Stimulated activated naive CD8-positive, alpha-beta T cell treated with anti-CD3 and anti-CD28 coated beads, Interleukin-15, amount 100 ng/mL, for 72 hours (primary cell): ENCODE results near the gene AKAP7.
"Not testable (repeated sequence)": the region's sequence is repeated elsewhere in the genome, so short reads cannot be mapped to it uniquely, and the experiment has no call there.

Experiments
- ATAC-seq: fragments of 150-1000 bp; cut with Tn5 transposase; 2 replicates; pipeline ENCODE4 v1.10.0; 2021; ENCODE audit warnings: mild to moderate bottlenecking, moderate library complexity
- DNase-seq, 2 donors: peaks; one replicate each; pipeline ENCODE4 v3.0.0; 2021 to 2022
- H3K27ac Mint-ChIP-seq, 2 donors: one replicate each; pipeline ENCODE4 v1.8.0; 2022; ENCODE audit warnings: mild to moderate bottlenecking in 2 of 2, mixed read lengths in 2 of 2, moderate library complexity in 2 of 2
- H3K27me3 Mint-ChIP-seq: one replicate; pipeline ENCODE4 v1.8.0; 2022; ENCODE audit warnings: mixed read lengths
- H3K4me1 Mint-ChIP-seq: one replicate; pipeline ENCODE4 v1.8.0; 2022; ENCODE audit warnings: mild to moderate bottlenecking, mixed read lengths
- H3K4me3 Mint-ChIP-seq, 2 donors: one replicate each; pipeline ENCODE4 v1.8.0; 2022; ENCODE audit warnings: mild to moderate bottlenecking in 2 of 2, mixed read lengths in 2 of 2, moderate library complexity in 1 of 2
- H3K9me3 Mint-ChIP-seq, 2 donors: one replicate each; pipeline ENCODE4 v1.8.0; 2022; ENCODE audit warnings: mixed read lengths in 2 of 2

AKAP7 gene

DNA sequence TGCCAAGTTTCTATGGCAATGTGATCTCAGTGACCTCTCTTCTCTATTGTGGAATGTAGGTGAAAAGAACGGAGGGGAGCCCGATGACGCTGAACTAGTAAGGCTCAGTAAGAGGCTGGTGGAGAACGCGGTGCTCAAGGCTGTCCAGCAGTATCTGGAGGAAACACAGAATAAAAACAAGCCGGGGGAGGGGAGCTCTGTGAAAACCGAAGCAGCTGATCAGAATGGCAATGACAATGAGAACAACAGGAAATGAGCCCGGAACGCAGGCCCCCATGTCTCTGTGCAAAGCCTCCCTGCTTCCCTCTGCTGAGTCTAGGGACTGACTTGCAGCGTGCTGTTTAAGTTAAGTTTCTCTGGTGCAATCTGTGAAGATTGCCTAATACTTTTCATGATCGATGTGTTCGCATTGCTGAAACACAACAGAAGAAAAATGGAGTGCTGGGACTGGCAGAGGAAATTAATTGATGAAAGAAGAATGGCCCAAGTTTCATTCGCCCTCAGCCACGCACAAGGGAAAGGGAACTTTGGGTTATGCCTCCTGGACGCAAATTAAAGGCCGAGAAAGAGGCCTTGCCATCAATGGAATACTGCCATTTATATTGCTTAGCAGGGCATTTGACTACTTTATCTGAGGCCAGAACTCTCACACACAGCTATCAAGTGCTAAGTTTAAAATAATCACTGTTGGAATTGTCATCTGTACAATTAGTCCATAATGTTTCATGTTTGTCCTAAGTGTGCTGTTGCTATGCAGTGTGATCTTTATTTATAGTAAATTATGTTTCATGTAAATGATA is 146.4 kb downstream of the AKAP7 start:
- ATAC-seq (peak; percentile 97), DNase-seq (peak; percentile 48 to 55)
- Mint-ChIP-seq H3K4me1 (peaks cover 24% of the 10 kb centered on the region), H3K27me3 (no peaks in the 10 kb centered on the region), H3K9me3 (peaks cover 11 to 15% of the 10 kb centered on the region in 2 donors), H3K27ac (peak overlapping the region; percentile 97 to 98), H3K4me3 (peak overlapping the region; percentile 79 to 88)

DNA sequence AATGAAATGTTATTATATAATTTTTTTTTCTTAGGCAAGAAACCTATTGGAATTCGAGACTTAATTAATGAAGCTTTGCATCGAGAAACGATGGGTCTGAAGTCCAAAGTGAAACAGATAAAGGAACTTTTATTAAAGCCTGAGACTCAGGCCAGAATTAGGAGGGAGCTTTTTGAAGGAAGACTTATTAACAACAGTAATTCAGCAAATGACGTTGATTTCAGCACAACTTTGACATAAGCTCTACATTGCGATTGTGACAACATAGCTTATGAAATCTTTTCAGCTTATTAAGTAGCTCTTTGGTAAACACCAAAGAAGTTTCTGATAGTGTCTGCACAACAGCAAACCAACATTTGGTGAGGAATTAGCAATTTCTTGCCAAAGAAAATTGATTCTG is 147.1 kb downstream of the AKAP7 start:
- Mint-ChIP-seq H3K4me1 (peaks cover 29% of the 10 kb centered on the region), H3K27ac (no peak overlapping the region), H3K9me3 (peaks cover 11 to 15% of the 10 kb centered on the region in 2 donors), H3K4me3 (no peak overlapping the region), H3K27me3 (no peaks in the 10 kb centered on the region)
- DNase-seq (no peak), ATAC-seq (no peak)

DNA sequence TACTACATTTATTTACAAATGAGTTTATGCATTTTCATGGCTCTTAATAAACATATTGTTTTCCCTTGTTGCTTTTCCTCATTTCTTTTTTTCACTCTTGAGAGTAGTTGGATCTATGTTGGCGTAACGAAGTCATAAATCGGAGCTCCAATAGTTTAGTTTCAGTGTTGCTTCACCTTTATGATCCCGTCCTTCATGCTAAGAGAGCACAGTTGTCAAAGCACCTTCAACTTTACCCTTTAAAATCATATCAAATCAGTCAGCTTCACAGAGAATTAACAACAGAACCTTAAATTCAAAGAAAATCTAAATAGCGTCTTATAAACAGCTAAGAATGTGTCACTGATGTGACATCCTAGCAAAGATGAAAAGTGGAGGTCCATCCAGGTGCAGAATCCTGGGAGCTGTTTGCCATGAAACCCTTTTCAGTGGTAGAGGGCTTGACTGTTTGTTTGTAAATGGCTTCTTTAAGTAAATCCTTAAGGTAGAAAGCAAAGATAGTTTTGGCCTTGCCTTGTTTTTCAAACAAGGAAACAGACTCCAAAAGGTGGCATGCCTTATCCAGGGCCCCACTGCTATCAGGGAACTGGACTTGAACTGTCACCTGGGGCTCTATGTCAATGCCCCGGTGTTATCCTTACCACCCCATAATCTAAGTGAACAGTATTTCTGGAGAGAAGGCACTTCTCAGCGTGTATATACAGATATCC is 148.4 kb downstream of the AKAP7 start:
- peaks cover 29% of the 10 kb centered on the region for H3K4me1 Mint-ChIP-seq
- H3K27me3 Mint-ChIP-seq, result no peaks in the 10 kb centered on the region
- no peak for DNase-seq
- H3K9me3 Mint-ChIP-seq, result peaks cover 9% of the 10 kb centered on the region in 2 donors
- no peak overlapping the region for H3K4me3 Mint-ChIP-seq
- H3K27ac Mint-ChIP-seq, result peak overlapping the region in 1 of 2 donors; percentile 64
- no peak for ATAC-seq

DNA sequence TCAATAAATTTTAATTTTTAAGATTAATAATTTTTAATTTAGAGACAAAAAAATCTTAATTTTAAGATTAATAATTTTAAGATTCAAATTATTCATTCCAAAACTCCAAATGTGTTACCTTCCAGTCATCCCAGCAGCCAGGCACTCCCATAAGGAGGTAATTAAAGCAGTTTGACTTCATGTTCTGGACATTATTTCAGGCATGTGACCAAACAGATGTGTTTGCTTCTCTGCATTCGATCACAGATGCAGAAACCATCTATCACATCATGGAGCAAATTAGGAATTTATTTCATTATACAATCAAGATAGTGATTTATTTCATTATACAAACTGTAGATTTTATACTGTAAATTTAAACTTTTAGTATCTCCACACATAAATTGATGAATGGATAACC is 150.3 kb downstream of the AKAP7 start:
- ATAC-seq, result no peak
- Mint-ChIP-seq H3K9me3 (peaks cover 0 to under 1% of the 10 kb centered on the region in 2 donors), H3K27ac (no peak overlapping the region), H3K4me1 (peaks cover 23% of the 10 kb centered on the region), H3K27me3 (no peaks in the 10 kb centered on the region), H3K4me3 (no peak overlapping the region)
- DNase-seq, result no peak

DNA sequence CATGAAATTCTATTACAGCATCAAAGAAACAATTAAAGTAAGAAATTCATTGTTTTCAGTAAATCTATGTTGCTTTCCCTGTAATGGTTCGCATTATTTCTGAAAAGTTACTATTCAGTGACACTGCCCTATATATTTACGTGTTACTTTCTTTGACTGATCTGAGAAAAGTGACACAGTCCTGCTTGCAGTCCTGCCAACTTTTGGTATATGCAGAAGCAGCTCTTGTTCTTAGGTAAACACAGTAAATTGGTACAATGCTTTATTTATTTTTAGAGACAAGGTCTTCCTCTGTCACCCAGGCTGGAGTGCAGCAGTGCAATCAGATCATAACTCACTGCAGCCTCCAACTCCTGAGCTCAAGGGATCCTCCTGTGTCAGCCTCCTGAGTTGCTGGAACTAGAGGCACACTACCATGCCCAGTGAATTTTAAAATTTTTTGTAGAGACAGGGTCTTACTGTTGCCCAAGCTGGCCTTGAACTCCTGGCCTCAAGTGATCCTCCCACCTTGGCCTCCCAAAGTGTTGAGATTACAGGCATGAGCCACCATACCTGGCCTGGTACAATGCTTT is 151.3 kb downstream of the AKAP7 start:
- H3K4me1 Mint-ChIP-seq, result peaks cover 12% of the 10 kb centered on the region

DNA sequence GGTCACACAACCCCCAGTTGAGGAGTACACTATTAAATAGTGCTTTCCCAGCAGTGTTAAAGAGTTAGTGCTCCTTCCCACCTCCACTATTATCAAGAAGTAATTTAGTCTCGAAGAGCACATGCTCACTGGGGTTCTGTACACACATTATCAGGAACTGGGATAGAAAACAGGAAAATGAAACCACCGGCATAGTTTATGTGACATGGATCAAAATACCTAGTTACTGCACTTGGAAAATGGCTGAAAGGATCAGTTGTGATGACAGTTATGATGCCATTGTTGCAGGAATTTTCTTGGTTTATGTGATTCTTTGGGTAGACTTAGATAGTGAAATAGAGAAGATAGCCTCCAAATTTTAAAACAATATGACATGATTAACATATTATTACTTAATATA is 152.9 kb downstream of the AKAP7 start:
- Mint-ChIP-seq H3K4me3 (no peak overlapping the region), H3K9me3 (no peaks in the 10 kb centered on the region), H3K27me3 (no peaks in the 10 kb centered on the region), H3K4me1 (peaks cover 18% of the 10 kb centered on the region), H3K27ac (peak overlapping the region in 1 of 2 donors; percentile 63)
- ATAC-seq (no peak), DNase-seq (no peak)

More for the DNA sequence above, 151.3 kb downstream of the AKAP7 start:
- H3K9me3 Mint-ChIP-seq, result no peaks in the 10 kb centered on the region
- ATAC-seq (no peak), DNase-seq (no peak)
- no peak overlapping the region for H3K27ac Mint-ChIP-seq
- H3K27me3 Mint-ChIP-seq, result no peaks in the 10 kb centered on the region
- H3K4me3 Mint-ChIP-seq, result no peak overlapping the region

DNA sequence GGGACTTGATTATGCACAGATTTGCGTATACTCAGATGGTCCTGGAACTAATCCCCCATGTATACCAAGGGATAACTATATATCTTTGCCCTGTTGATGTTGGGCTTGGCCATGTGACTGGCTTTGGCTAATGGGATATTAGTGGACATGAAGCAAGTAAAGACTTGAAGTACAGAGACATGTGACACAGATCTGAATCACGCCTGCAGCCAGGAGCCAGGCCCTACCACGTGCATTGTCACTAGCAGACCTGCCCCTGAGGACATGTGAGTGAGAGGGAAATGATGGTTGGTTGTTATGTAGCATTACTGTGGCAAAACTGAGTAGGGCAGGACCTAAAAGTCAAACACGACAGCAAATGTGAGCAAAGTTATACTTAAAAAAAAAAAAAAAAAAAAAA is 155.7 kb downstream of the AKAP7 start:
- no peak overlapping the region for H3K27ac Mint-ChIP-seq
- peaks cover 29% of the 10 kb centered on the region for H3K4me1 Mint-ChIP-seq
- H3K9me3 Mint-ChIP-seq, result no peaks in the 10 kb centered on the region
- H3K4me3 Mint-ChIP-seq, result no peak overlapping the region
- ATAC-seq (no peak), DNase-seq (no peak)
- H3K27me3 Mint-ChIP-seq, result no peaks in the 10 kb centered on the region

DNA sequence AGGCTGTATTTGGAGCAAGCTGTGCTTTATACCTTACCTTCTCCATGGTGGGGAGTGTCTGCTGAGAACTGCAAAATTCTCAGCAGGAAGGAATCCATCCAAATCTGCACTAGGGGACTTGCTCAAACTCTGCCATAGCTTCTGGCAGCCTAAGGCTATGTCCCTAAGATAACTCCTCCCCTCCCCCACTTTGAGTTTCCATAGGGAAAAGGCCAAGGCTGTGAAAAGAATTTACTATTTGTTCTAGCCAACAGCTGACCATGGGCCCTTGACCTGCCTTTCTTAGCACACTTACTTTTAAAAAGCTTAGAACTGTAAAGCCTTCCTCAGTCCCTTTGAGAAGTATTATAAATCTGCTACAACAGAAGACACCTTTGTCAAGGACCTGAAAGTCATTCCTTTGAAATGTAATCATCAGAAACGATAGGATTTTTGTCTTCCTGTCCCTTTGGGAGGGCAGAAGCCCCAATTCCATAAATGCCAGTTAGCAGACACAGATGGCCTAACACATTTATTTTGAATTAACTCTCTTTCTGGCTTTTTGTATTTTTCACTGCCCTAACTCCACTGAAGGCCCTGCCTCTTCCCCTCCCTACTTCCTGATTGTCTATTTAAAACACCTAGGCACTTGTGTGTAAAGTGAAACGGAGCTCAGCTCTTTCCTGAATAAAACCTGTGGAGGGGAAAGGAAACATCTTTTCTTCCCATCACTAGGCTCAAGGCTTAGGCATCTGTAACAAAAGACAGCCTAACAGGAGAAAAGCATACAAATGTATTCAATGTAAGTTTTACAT is 157.1 kb downstream of the AKAP7 start:
- no peak overlapping the region for H3K4me3 Mint-ChIP-seq
- H3K9me3 Mint-ChIP-seq, result no peaks in the 10 kb centered on the region
- peak overlapping the region in 1 of 2 donors; percentile 69 for H3K27ac Mint-ChIP-seq
- no peaks in the 10 kb centered on the region for H3K27me3 Mint-ChIP-seq
- peaks cover 24% of the 10 kb centered on the region for H3K4me1 Mint-ChIP-seq
- DNase-seq (no peak), ATAC-seq (no peak)

DNA sequence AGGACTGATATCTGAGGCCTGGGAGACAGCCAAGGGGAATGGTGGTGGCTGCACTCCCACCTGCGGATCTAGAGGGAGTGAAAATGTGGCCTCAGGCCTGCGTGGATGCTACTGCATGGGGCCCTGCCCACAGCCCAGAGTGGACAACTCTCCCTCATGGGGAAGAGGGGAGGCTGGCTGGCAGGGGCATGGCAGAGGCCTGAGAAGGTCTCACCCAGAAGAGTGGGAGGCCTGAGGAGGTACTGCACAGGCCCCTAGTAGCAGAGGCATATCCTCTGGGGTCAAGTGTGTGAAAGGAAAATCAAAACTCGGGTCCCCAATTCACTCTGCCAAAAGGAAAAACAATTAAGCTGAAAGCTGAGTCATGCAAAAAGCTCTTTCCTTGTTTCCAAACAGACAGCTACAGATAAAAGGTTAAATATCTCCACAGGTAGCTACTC is 158.2 kb downstream of the AKAP7 start:
- ATAC-seq (peak; percentile 46), DNase-seq (no peak)
- Mint-ChIP-seq H3K4me1 (peaks cover 20% of the 10 kb centered on the region), H3K9me3 (no peaks in the 10 kb centered on the region), H3K27me3 (no peaks in the 10 kb centered on the region), H3K27ac (no peak overlapping the region), H3K4me3 (no peak overlapping the region)

DNA sequence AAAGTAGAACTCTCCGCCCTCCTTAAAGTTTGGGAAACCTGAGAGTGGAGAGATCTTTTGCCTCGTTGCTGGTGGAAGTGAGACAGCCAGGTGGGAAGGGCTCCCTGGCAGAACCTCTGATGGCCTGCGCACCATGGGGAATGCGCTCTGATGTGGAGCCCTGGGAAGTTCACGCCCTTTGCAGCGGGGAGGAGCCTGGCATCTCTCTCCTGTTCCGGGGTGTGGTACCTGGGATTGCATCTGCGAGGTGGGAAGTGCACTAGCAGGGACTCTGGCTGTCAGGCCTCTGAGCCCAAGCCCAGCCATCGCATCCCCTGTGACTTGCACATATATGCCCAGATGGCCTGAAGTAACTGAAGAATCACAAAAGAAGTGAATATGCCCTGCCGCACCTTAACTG is 159.8 kb downstream of the AKAP7 start:
- Mint-ChIP-seq H3K27ac (no peak overlapping the region), H3K4me1 (peaks cover 20% of the 10 kb centered on the region), H3K27me3 (no peaks in the 10 kb centered on the region), H3K9me3 (no peaks in the 10 kb centered on the region), H3K4me3 (no peak overlapping the region)
- ATAC-seq (no peak), DNase-seq (no peak)

DNA sequence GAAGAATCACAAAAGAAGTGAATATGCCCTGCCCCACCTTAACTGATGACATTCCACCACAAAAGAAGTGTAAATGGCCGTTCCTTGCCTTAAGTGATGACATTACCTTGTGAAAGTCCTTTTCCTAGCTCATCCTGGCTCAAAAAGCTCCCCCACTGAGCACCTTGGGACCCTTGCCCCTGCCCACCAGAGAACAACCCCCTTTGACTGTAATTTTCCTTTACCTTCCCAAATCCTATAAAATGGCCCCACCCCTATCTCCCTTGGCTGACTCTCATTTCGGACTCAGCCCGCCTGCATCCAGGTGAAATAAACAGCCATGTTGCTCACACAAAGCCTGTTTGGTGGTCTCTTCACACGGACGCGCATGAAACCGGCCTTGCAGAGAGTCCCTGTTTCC is 165.6 kb downstream of the AKAP7 start:
- H3K4me1 Mint-ChIP-seq, H3K4me3 Mint-ChIP-seq, H3K27me3 Mint-ChIP-seq, ATAC-seq, H3K9me3 Mint-ChIP-seq, DNase-seq, H3K27ac Mint-ChIP-seq: not testable (repeated sequence)

DNA sequence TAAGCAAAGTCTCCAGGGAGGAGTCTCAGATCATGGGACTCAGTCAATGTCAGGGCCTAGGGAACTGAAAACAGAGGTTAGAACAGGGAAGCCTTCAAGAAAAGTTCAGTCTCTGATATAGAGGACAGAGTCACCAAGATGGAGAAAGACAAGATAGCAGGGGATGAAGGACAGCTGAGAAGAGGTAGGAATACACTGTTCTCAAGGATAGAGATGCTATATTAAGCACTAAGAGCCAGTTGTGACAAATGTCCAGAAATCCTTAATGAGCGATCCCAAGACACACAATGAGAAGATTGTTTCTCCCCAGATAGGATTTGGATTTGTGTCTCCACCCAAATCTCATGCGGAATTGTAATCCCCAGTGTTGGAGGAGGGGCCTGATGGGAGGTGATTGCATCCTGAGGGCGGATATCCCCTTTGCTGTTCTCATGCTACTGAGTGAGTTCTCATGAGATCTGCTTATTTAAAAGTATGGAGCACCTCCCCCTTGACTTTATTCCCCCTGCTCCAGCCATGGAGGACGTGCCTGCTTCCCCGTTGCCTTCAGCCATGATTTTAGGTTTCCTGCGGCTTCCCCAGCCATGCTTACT is 168.2 kb downstream of the AKAP7 start:
- H3K4me1 Mint-ChIP-seq, result peaks cover 9% of the 10 kb centered on the region
- no peak for ATAC-seq
- H3K27me3 Mint-ChIP-seq, result no peaks in the 10 kb centered on the region
- peaks cover 0 to 3% of the 10 kb centered on the region in 2 donors for H3K9me3 Mint-ChIP-seq
- no peak for DNase-seq
- no peak overlapping the region for H3K4me3 Mint-ChIP-seq
- H3K27ac Mint-ChIP-seq, result peak overlapping the region in 1 of 2 donors; percentile 1

DNA sequence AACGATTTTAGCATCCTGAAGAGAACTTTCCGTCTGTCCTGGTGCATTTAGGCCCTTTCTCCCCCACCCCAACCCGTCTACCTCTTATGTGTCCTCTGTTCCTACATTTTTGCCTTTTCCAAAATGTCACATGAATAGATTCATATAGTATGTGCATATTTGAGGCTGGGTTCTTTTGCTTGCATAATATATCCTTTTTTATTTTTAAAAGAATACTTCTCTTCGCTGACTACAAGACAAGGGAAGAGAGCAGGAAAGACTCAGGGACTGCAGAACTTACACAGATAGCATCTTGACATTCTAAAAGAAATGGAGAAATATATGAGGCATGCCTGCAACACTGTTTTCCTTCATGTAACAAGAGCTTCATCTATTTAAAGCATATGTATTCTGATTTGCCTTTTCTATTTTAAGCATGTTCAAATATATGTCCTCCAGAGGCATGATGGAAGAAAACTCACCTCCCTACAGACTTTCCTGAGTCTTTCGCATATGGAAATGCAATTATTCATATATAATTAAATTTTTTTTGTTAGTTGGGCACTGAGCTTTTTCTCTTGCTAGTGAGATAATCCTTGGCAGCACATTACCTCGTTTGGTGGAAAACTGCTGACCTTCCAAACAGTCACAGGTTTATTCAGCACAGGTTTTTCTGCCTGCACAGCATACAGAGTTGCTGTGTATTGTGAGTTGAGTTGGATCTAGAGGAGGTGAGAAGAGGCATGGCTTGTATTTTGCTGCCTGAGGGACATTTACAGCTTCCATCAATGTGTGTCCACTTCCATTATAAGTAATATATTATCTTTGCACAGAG is 170.0 kb downstream of the AKAP7 start:
- peaks cover 10 to 12% of the 10 kb centered on the region in 2 donors for H3K9me3 Mint-ChIP-seq
- DNase-seq, result no peak
- H3K27ac Mint-ChIP-seq, result no peak overlapping the region
- H3K4me1 Mint-ChIP-seq, result peaks cover 9% of the 10 kb centered on the region
- ATAC-seq, result no peak
- H3K4me3 Mint-ChIP-seq, result no peak overlapping the region
- H3K27me3 Mint-ChIP-seq, result no peaks in the 10 kb centered on the region

DNA sequence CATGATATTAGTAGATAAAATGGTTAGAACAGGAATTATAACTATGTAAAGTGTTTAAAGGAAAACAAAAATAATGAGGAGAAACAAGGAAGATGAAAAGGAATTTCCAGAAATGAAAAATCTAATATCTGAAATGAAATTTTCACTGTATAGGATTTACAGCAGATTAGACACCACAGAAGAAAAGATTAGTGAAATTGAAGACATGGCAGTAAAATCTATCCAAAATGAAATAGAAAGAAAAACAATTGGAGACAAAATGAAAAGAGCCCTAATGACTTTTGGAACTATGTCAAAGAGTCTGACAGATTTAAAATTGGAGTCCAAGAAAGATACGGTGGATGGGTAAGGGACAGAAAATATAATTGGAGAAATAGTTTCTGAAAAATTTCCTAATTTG is 174.2 kb downstream of the AKAP7 start:
- Mint-ChIP-seq H3K4me1 (no peaks in the 10 kb centered on the region), H3K27ac (no peak overlapping the region), H3K9me3 (peaks cover 12 to 15% of the 10 kb centered on the region in 2 donors), H3K27me3 (no peaks in the 10 kb centered on the region), H3K4me3 (no peak overlapping the region)
- DNase-seq (no peak), ATAC-seq (no peak)
